ENCODE data around the gene PDK2. TPM values are rescaled to one million over a fixed set of nuclear protein-coding genes. Genes with fewer than 3 reads are reported as not detected.

The PDK2 gene
- total and polyA plus RNA-seq, 2 experiments from 2014 or later = 30.2 to 48.1 TPM

DNA sequence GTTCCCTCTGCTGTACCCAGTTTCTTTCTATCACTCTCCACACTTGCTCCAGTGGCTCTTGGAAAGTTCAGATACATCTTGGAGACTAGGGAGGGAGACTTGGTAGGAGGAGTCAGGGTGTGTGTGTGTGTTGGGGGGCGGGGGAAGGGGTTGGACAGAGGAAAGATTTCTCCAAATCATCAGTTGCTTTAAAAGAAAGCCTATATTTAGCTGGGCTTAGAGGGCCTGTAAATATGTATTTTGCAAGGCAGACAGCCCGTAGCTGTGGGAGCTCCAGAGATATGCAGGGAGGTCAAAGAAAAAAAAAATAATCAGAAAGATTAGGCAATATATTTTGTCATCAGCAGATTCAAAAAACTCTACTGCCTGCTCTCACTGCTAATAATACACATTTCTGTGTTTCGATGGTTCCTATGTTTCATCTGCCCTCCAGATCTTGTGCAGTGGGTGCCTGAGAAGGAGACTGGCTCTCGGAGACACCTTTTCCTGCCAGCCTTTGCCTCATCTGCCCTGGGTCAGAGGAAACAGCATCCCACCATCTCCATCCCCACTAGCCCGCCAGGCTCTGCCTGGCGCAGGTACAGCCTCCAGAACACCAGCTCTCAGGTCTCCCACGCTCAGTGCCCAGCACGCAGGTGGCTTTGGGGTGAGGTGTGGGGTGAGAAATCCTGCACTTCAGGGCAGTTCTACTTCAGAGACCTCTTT is 60.1 kb downstream of the PDK2 start:
- H3K4me1 ChIP-seq (ENCODE audit: insufficient read depth) = peaks cover 31% of the 10 kb centered on the region
- WGBS, 2 experiments (ENCODE audit: low coverage in 1 of 2, low lambda C conversion rate in 2 of 2, missing lambda C conversion rate in 2 of 2) = 24 to 27% methylated on average over 8 of the region's 8 CpGs
- no peaks in the 10 kb centered on the region for H3K9me2 ChIP-seq (ENCODE audit: insufficient read depth)
- TF ChIP-seq EZH2 (IDR thresholded peaks at IDR 0.05; ENCODE audit: insufficient read depth, poor library complexity, severe bottlenecking) (no peak), EZH2phosphoT487 (IDR thresholded peaks at IDR 0.05; ENCODE audit: insufficient read depth, low read depth) (no peak)
- H3K4me2 ChIP-seq (ENCODE audit: unreplicated experiment) = peak overlapping the region; percentile 43
- peak overlapping the region; percentile 78 for H3K27ac ChIP-seq
- DNase-seq = peak; percentile 56
- peak overlapping the region; percentile 64 for H3K9ac ChIP-seq
- peaks cover 5% of the 10 kb centered on the region for H3K79me2 ChIP-seq (ENCODE audit: insufficient read depth)
- peaks cover 30% of the 10 kb centered on the region for H3F3A ChIP-seq (ENCODE audit: insufficient read depth)
- H3K36me3 ChIP-seq (ENCODE audit: low read depth) = no peaks in the 10 kb centered on the region
- H2AFZ ChIP-seq = peak overlapping the region; percentile 84
- H3K9me3 ChIP-seq (ENCODE audit: low read depth) = no peaks in the 10 kb centered on the region
- no peaks in the 10 kb centered on the region for H3K27me3 ChIP-seq (replicated peaks; ENCODE audit: insufficient read depth)
- no peaks in the 10 kb centered on the region for H4K20me1 ChIP-seq (ENCODE audit: insufficient read depth)
- in situ Hi-C loops (cut with MboI) = no loop called here
- peak overlapping the region; percentile 37; the same call in 1 of the 2 replicates for H3K4me3 ChIP-seq

DNA sequence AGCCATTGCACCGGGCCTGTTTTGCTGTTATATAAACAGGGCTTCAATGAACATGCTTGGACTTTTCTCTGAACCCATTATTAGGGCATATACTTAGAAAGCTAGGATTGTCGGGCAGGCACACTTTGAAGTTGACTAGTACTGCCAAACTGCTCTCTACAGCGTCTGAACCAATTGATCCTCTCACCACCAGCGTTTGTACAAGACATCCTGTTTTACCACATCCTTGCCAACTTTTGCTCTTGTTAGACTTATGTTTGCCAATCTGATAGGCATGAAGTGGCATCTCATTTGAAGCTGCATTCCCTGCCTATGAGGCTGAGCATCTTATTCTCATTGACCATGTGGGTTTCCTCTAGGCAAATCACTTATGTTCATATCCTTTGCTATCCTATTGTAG is 62.7 kb downstream of the PDK2 start:
- no peak for DNase-seq
- no peak overlapping the region for H3K4me3 ChIP-seq
- H3K79me2 ChIP-seq (ENCODE audit: insufficient read depth) = no peaks in the 10 kb centered on the region
- no peaks in the 10 kb centered on the region for H3K9me2 ChIP-seq (ENCODE audit: insufficient read depth)
- TF ChIP-seq EZH2phosphoT487 (IDR thresholded peaks at IDR 0.05; ENCODE audit: insufficient read depth, low read depth) (no peak), EZH2 (IDR thresholded peaks at IDR 0.05; ENCODE audit: insufficient read depth, poor library complexity, severe bottlenecking) (no peak)
- no peaks in the 10 kb centered on the region for H3K36me3 ChIP-seq (ENCODE audit: low read depth)
- H2AFZ ChIP-seq = no peak overlapping the region
- in situ Hi-C loops (cut with MboI) = no loop called here
- no peak overlapping the region for H3K9ac ChIP-seq
- H3K27ac ChIP-seq = no peak overlapping the region
- WGBS, 2 experiments (ENCODE audit: low coverage in 1 of 2, low lambda C conversion rate in 2 of 2, missing lambda C conversion rate in 2 of 2) = 39 to 57% methylated on average over 4 of the region's 4 CpGs
- H3F3A ChIP-seq (ENCODE audit: insufficient read depth) = peaks cover 30% of the 10 kb centered on the region
- H3K4me2 ChIP-seq (ENCODE audit: unreplicated experiment) = no peak overlapping the region
- peaks cover 27% of the 10 kb centered on the region for H3K4me1 ChIP-seq (ENCODE audit: insufficient read depth)
- no peaks in the 10 kb centered on the region for H3K9me3 ChIP-seq (ENCODE audit: low read depth)
- H3K27me3 ChIP-seq (replicated peaks; ENCODE audit: insufficient read depth) = no peaks in the 10 kb centered on the region
- no peaks in the 10 kb centered on the region for H4K20me1 ChIP-seq (ENCODE audit: insufficient read depth)

DNA sequence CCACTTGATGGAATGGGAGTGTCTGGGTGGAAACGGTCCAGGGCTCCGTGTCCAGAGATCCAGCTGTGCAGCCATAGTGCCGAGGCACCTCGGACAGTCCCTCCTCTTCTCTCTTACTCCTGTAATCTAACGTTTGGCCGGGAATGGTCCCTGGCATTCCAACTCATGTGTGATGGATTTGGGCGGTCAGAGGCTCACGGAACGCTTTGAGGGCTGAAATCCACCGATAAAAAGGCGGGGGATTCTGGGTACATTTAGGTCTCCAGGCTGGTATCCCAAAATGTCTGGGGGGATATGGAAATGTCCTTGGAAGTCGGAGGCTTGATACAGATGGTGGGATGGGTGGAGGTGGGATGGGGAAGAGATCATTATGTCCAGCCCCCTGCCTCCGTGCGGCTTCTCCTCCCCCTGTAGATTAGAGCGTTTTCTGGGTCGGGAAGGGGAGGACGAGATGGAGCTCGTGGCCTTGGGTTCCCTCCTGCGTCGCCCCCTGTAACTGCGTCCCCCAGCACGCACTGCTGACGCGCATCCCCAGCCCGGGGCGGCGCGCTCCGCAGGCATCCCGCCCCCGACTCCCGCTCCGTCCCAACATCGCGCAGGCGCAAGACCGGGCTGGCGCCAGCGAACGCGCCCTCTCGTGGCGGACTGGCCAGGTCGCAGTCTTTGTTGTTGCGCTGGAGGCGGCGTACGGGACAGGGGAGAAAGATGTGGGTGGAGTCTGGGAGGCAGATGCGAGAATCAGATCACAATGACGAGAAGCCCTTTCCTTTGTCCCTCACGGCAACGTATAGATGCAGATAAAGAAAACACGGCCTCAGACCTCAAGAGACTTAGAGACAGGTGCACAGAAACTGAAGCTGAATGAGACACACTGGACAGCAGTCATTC is 66.1 kb downstream of the PDK2 start:
- Histone ChIP-seq H3K4me1 (ENCODE audit: insufficient read depth) (0 out of 2 replicates have a peak, but pooled peaks cover 3% of the 10 kb centered on the region), H2AFZ (peak overlapping the region; percentile 98), H3K9me3 (ENCODE audit: low read depth) (no peaks in the 10 kb centered on the region), H4K20me1 (ENCODE audit: insufficient read depth) (no peaks in the 10 kb centered on the region), H3F3A (ENCODE audit: insufficient read depth) (no peaks in the 10 kb centered on the region; the same call in 1 of the 2 replicates), H3K27ac (peak overlapping the region; percentile 13; the same call in 1 of the 2 replicates), H3K36me3 (ENCODE audit: low read depth) (no peaks in the 10 kb centered on the region), H3K79me2 (ENCODE audit: insufficient read depth) (no peaks in the 10 kb centered on the region), H3K9me2 (ENCODE audit: insufficient read depth) (no peaks in the 10 kb centered on the region), H3K27me3 (replicated peaks; ENCODE audit: insufficient read depth) (no peaks in the 10 kb centered on the region), H3K4me2 (ENCODE audit: unreplicated experiment) (peak overlapping the region; percentile 91), H3K9ac (peak overlapping the region; percentile 78), H3K4me3 (peak overlapping the region; percentile 87)
- 1% methylated on average over 50 to 52 of the region's 53 CpGs for WGBS, 2 experiments (ENCODE audit: low coverage in 1 of 2, low lambda C conversion rate in 2 of 2, missing lambda C conversion rate in 2 of 2)
- in situ Hi-C loops (cut with MboI) = no loop called here
- DNase-seq = peak; percentile 96
- TF ChIP-seq EZH2phosphoT487 (IDR thresholded peaks at IDR 0.05; ENCODE audit: insufficient read depth, low read depth) (no peak), EZH2 (IDR thresholded peaks at IDR 0.05; ENCODE audit: insufficient read depth, poor library complexity, severe bottlenecking) (no peak)

Other genes starting within 250 kb of the PDK2 start
- gene TAC4, start 247.3 kb upstream of the PDK2 start, total RNA-seq (2014; rRNA removed; shearing (Covaris generic)) = not detected in 2 replicates
- not detected in 2 replicates for gene TAC4, start 247.3 kb upstream of the PDK2 start, polyA plus RNA-seq (2016; fragmentation: Nextera tagmentation; extraction: Ambion mirVana)
- 0.76 TPM in 1 of 2 replicates, not detected in the other for gene DLX4, start 126.2 kb upstream of the PDK2 start, total RNA-seq (2014; rRNA removed; shearing (Covaris generic))
- gene DLX4, start 126.2 kb upstream of the PDK2 start, polyA plus RNA-seq (2016; fragmentation: Nextera tagmentation; extraction: Ambion mirVana) = 0.15 and 0.40 TPM in 2 replicates
- 0.43 and 0.51 TPM in 2 replicates for gene DLX3, start 100.1 kb upstream of the PDK2 start, total RNA-seq (2014; rRNA removed; shearing (Covaris generic))
- gene DLX3, start 100.1 kb upstream of the PDK2 start, polyA plus RNA-seq (2016; fragmentation: Nextera tagmentation; extraction: Ambion mirVana) = 1.0 and 1.4 TPM in 2 replicates
- 321 and 330 TPM in 2 replicates for gene ITGA3, start 39.2 kb upstream of the PDK2 start, total RNA-seq (2014; rRNA removed; shearing (Covaris generic))
- 105 and 111 TPM in 2 replicates for gene ITGA3, start 39.2 kb upstream of the PDK2 start, polyA plus RNA-seq (2016; fragmentation: Nextera tagmentation; extraction: Ambion mirVana)
- 3.0 and 4.4 TPM in 2 replicates for gene SAMD14, start 34.8 kb downstream of the PDK2 start, total RNA-seq (2014; rRNA removed; shearing (Covaris generic))
- gene SAMD14, start 34.8 kb downstream of the PDK2 start, polyA plus RNA-seq (2016; fragmentation: Nextera tagmentation; extraction: Ambion mirVana) = 1.3 TPM in 2 replicates
- 62.0 and 69.4 TPM in 2 replicates for gene PPP1R9B, start 55.3 kb downstream of the PDK2 start, total RNA-seq (2014; rRNA removed; shearing (Covaris generic))
- gene PPP1R9B, start 55.3 kb downstream of the PDK2 start, polyA plus RNA-seq (2016; fragmentation: Nextera tagmentation; extraction: Ambion mirVana) = 2.3 and 3.2 TPM in 2 replicates
- gene SGCA, start 70.7 kb downstream of the PDK2 start, total RNA-seq (2014; rRNA removed; shearing (Covaris generic)) = 1.6 TPM in 1 of 2 replicates, not detected in the other
- 1.4 and 1.8 TPM in 2 replicates for gene SGCA, start 70.7 kb downstream of the PDK2 start, polyA plus RNA-seq (2016; fragmentation: Nextera tagmentation; extraction: Ambion mirVana)
- 6,472 and 7,860 TPM in 2 replicates for gene COL1A1, start 106.3 kb downstream of the PDK2 start, total RNA-seq (2014; rRNA removed; shearing (Covaris generic))
- 15,283 and 15,653 TPM in 2 replicates for gene COL1A1, start 106.3 kb downstream of the PDK2 start, polyA plus RNA-seq (2016; fragmentation: Nextera tagmentation; extraction: Ambion mirVana)
- gene TMEM92, start 179.1 kb downstream of the PDK2 start, total RNA-seq (2014; rRNA removed; shearing (Covaris generic)) = 0.32 TPM in 1 of 2 replicates, not detected in the other
- 0.61 TPM in 1 of 2 replicates, not detected in the other for gene TMEM92, start 179.1 kb downstream of the PDK2 start, polyA plus RNA-seq (2016; fragmentation: Nextera tagmentation; extraction: Ambion mirVana)

All from GM23248 (cell line).